ENCODE data around the gene SAMD4A.

Gene SAMD4A

DNA sequence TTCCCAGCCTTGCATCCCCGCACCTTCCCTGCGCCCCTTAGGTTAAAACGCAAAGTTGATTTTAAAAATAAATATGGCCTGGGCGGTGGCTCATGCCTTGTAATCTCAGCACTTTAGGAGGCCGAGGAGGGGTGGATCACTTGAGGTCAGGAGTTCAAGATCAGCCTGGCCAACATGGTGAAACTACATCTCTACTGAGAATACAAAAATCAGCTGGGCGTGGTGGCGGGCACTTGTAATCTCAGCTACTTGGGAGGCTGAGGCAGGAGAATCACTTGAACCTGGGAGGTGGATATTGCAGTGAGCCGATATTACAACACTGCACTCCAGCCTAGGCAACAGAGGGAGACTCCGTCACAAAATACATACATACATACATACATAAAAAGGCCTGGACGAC lies 239.7 kb downstream of the SAMD4A start:
- no peaks in the 10 kb centered on the region; the same call in 1 of the 2 replicates for H3K27me3 ChIP-seq (replicated peaks; ENCODE audit: control insufficient read depth, insufficient read depth, low read length)
- no peaks in the 10 kb centered on the region for H3K36me3 ChIP-seq (ENCODE audit: control insufficient read depth, insufficient read depth, low read length)
- TF ChIP-seq, protein P1, sequence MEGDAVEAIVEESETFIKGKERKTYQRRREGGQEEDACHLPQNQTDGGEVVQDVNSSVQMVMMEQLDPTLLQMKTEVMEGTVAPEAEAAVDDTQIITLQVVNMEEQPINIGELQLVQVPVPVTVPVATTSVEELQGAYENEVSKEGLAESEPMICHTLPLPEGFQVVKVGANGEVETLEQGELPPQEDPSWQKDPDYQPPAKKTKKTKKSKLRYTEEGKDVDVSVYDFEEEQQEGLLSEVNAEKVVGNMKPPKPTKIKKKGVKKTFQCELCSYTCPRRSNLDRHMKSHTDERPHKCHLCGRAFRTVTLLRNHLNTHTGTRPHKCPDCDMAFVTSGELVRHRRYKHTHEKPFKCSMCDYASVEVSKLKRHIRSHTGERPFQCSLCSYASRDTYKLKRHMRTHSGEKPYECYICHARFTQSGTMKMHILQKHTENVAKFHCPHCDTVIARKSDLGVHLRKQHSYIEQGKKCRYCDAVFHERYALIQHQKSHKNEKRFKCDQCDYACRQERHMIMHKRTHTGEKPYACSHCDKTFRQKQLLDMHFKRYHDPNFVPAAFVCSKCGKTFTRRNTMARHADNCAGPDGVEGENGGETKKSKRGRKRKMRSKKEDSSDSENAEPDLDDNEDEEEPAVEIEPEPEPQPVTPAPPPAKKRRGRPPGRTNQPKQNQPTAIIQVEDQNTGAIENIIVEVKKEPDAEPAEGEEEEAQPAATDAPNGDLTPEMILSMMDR (IDR thresholded peaks at IDR 0.05; ENCODE audit: insufficient read depth, low read length, poor library complexity, severe bottlenecking) = no peak
- no peak for DNase-seq (ENCODE audit: extremely low read depth, insufficient read length)
- H3K4me3 ChIP-seq (replicated peaks; ENCODE audit: low read depth, low read length) = no peak overlapping the region

DNA sequence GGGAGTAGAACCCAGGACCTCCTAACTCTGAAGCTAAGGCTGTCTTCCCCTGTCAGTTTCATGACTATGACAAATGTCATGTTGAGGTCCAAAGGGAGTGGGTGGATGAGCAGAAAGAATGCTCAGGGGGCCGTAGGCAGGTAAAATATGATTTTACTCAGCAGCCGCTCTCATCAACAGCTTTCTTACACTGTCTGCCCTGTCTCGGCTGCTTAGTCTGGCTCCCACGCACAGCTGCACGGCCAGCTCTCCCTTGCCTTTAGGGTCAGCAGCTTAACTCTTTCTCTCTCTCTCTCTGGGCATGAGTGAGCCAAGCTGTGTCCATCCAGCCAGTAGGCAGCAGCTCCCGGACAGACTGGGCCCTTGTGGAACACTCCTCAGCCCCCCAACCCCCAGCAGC lies 240.5 kb downstream of the SAMD4A start:
- DNase-seq (ENCODE audit: extremely low read depth, insufficient read length) = no peak
- TF ChIP-seq, protein P1 (IDR thresholded peaks at IDR 0.05; ENCODE audit: insufficient read depth, low read length, poor library complexity, severe bottlenecking) = no peak
- Histone ChIP-seq H3K4me3 (replicated peaks; ENCODE audit: low read depth, low read length) (no peak overlapping the region), H3K27me3 (replicated peaks; ENCODE audit: control insufficient read depth, insufficient read depth, low read length) (no peaks in the 10 kb centered on the region; the same call in 1 of the 2 replicates), H3K36me3 (ENCODE audit: control insufficient read depth, insufficient read depth, low read length) (no peaks in the 10 kb centered on the region)

DNA sequence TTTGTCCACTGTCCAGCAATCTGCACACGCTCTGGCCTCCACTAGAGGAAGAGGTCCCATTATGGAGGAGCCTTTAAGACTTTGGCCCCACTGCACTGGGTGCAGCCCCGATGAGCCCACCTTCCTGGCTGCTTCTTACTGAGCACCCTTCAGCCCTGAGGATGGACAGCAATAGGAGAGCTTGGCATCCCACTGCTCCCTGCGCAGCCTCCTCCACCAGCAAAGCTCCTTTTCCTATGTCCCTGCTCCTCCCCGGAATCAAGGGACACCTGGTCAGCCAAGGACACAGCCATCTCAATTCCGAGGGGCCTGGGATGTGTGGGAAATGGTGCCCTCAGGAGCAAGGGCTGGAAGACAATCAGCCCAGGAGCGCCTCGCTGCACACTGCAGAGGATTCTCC lies 241.0 kb downstream of the SAMD4A start:
- DNase-seq (ENCODE audit: extremely low read depth, insufficient read length) = no peak
- TF ChIP-seq, protein P1 (IDR thresholded peaks at IDR 0.05; ENCODE audit: insufficient read depth, low read length, poor library complexity, severe bottlenecking) = no peak
- H3K36me3 ChIP-seq (ENCODE audit: control insufficient read depth, insufficient read depth, low read length) = no peaks in the 10 kb centered on the region
- no peaks in the 10 kb centered on the region; the same call in 1 of the 2 replicates for H3K27me3 ChIP-seq (replicated peaks; ENCODE audit: control insufficient read depth, insufficient read depth, low read length)
- no peak overlapping the region for H3K4me3 ChIP-seq (replicated peaks; ENCODE audit: low read depth, low read length)

DNA sequence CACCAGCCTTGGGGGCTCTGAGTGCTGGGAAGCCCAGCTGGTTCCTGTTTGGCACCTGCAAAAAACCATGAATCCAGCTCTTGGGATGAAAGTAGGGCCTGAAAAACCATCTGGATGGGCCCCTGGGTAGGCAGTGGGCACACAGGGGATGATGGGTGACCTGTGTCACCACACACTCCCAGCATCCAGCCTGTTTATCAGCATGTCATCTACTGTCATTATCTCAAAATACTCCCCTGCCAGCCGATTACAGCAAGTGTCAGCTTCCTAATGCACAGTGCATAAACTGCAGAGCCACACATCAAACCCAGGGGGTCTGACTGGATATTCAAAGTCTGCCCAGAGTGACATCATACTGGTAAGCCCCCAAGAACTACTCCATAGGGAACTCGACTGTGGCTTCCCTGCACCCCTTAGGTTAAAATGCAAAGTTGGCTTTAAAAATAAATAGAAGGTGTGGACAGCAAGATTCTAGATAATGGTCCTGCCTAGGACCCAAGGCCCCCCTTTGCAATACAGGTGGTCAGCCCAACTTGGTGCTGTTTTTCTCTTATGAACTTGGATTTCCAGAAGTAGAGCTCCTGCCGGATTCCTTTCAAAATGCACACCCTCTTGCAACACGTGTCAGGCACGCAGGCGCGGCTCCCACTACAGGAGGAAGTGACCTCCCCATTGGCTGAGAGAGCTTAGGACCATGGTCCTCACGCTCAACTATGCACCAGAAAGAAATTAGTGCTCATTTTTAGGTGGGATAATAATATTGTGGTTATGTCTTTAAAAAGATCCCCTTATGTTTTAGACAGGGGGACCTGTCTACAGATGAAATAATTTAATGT lies 241.6 kb downstream of the SAMD4A start:
- no peak overlapping the region for H3K4me3 ChIP-seq (replicated peaks; ENCODE audit: low read depth, low read length)
- no peaks in the 10 kb centered on the region for H3K36me3 ChIP-seq (ENCODE audit: control insufficient read depth, insufficient read depth, low read length)
- TF ChIP-seq, protein P1 (IDR thresholded peaks at IDR 0.05; ENCODE audit: insufficient read depth, low read length, poor library complexity, severe bottlenecking) = no peak
- no peaks in the 10 kb centered on the region for H3K27me3 ChIP-seq (replicated peaks; ENCODE audit: control insufficient read depth, insufficient read depth, low read length)
- no peak for DNase-seq (ENCODE audit: extremely low read depth, insufficient read length)

DNA sequence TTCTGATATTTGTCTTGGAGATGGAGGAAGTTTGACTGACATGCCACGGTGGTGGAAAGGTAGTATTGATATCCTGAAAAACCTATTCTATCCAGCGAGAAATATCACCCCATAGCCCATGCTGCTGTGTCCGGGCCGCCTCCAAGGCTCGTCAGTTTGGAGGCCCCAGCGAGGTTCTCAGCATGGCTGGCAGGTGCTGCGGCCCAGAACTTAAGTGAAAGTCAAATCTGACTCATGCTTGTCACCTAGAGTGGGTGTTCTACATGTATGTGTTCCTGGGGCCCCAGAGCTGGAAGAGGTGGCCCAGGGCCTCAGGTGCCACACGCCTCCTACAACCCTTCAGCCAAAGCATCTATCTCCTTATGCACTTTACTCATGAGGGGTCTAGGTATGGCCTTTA lies 242.8 kb downstream of the SAMD4A start:
- no peak for DNase-seq (ENCODE audit: extremely low read depth, insufficient read length)
- H3K36me3 ChIP-seq (ENCODE audit: control insufficient read depth, insufficient read depth, low read length) = no peaks in the 10 kb centered on the region
- H3K4me3 ChIP-seq (replicated peaks; ENCODE audit: low read depth, low read length) = no peak overlapping the region
- no peaks in the 10 kb centered on the region for H3K27me3 ChIP-seq (replicated peaks; ENCODE audit: control insufficient read depth, insufficient read depth, low read length)
- TF ChIP-seq, protein P1 (IDR thresholded peaks at IDR 0.05; ENCODE audit: insufficient read depth, low read length, poor library complexity, severe bottlenecking) = no peak

Data from GM06990 (cell line).